ENCODE data around the gene HOXD9.

HOXD9 gene

GRCh38 chr2:176100547-176101140 lies 21.9 kb upstream of the HOXD9 start:
- H3K4me3 ChIP-seq (ENCODE audit: low read length): no peak overlapping the region
- H2BK120ac ChIP-seq (ENCODE audit: low read depth, low read length): no peak overlapping the region
- no peaks in the 10 kb centered on the region for H3K79me2 ChIP-seq (ENCODE audit: control insufficient read depth, insufficient read depth, low read length)
- no peaks in the 10 kb centered on the region for H3K36me3 ChIP-seq (ENCODE audit: control insufficient read depth, insufficient read depth, low read length)
- H3K18ac ChIP-seq (ENCODE audit: low read length): no peak overlapping the region
- no peak overlapping the region for H3K9ac ChIP-seq (ENCODE audit: low read length)
- peaks cover 4% of the 10 kb centered on the region for H3K4me1 ChIP-seq (ENCODE audit: control insufficient read depth, low read depth, low read length)
- H2BK5ac ChIP-seq (ENCODE audit: low read length): no peak overlapping the region
- H3K4me2 ChIP-seq (ENCODE audit: low read length): no peak overlapping the region
- no peak overlapping the region for H4K8ac ChIP-seq (ENCODE audit: low read depth, low read length)
- H3K79me1 ChIP-seq (ENCODE audit: low read length): no peaks in the 10 kb centered on the region
- H4K5ac ChIP-seq (ENCODE audit: low read length): no peak overlapping the region
- no peak overlapping the region for H2AK5ac ChIP-seq (ENCODE audit: low read length)
- no peak overlapping the region for H3K56ac ChIP-seq (ENCODE audit: low read length)
- H3K27ac ChIP-seq (ENCODE audit: low read depth, low read length): no peak overlapping the region
- no peak for DNase-seq
- no CpG with 5 or more reads among the region's 28 CpGs for WGBS (ENCODE audit: extremely low coverage, insufficient coverage, low lambda C conversion rate)
- H3K4ac ChIP-seq (ENCODE audit: low read depth, low read length): no peak overlapping the region
- H2BK15ac ChIP-seq (replicated peaks; ENCODE audit: low read depth): no peak overlapping the region
- H3K23ac ChIP-seq (ENCODE audit: low read length): no peak overlapping the region
- peaks cover 76% of the 10 kb centered on the region for H3K27me3 ChIP-seq (ENCODE audit: insufficient read depth, low read length, poor library complexity)

- H3K56ac ChIP-seq (ENCODE audit: low read length): no peak overlapping the region
- no peak overlapping the region for H2BK5ac ChIP-seq (ENCODE audit: low read length)
- H3K27me3 ChIP-seq (ENCODE audit: insufficient read depth, low read length, poor library complexity): peaks cover 82% of the 10 kb centered on the region
- no peak overlapping the region for H3K18ac ChIP-seq (ENCODE audit: low read length)
- H2AK5ac ChIP-seq (ENCODE audit: low read length): no peak overlapping the region
- WGBS (ENCODE audit: extremely low coverage, insufficient coverage, low lambda C conversion rate): no CpG with 5 or more reads among the region's 2 CpGs
- no peak overlapping the region for H4K8ac ChIP-seq (ENCODE audit: low read depth, low read length)
- no peak overlapping the region for H2BK120ac ChIP-seq (ENCODE audit: low read depth, low read length)
- H4K5ac ChIP-seq (ENCODE audit: low read length): no peak overlapping the region
- H3K4me3 ChIP-seq (ENCODE audit: low read length): no peak overlapping the region
- H2BK15ac ChIP-seq (replicated peaks; ENCODE audit: low read depth): no peak overlapping the region
- no peak overlapping the region for H3K4me2 ChIP-seq (ENCODE audit: low read length)
- DNase-seq: no peak
- no peaks in the 10 kb centered on the region for H3K36me3 ChIP-seq (ENCODE audit: control insufficient read depth, insufficient read depth, low read length)
- peaks cover 2% of the 10 kb centered on the region for H3K4me1 ChIP-seq (ENCODE audit: control insufficient read depth, low read depth, low read length)
- H3K23ac ChIP-seq (ENCODE audit: low read length): no peak overlapping the region
- H3K27ac ChIP-seq (ENCODE audit: low read depth, low read length): no peak overlapping the region
- H3K79me1 ChIP-seq (ENCODE audit: low read length): no peaks in the 10 kb centered on the region
- H3K4ac ChIP-seq (ENCODE audit: low read depth, low read length): no peak overlapping the region
- no peak overlapping the region for H3K9ac ChIP-seq (ENCODE audit: low read length)
- H3K79me2 ChIP-seq (ENCODE audit: control insufficient read depth, insufficient read depth, low read length): no peaks in the 10 kb centered on the region
These were observed 21.2 kb upstream of the HOXD9 start for GRCh38 chr2:176101216-176101830.

GRCh38 chr2:176101842-176102241 lies 20.7 kb upstream of the HOXD9 start:
- no peak overlapping the region for H3K18ac ChIP-seq (ENCODE audit: low read length)
- H3K56ac ChIP-seq (ENCODE audit: low read length): no peak overlapping the region
- H3K27ac ChIP-seq (ENCODE audit: low read depth, low read length): no peak overlapping the region
- H3K27me3 ChIP-seq (ENCODE audit: insufficient read depth, low read length, poor library complexity): peaks cover 86% of the 10 kb centered on the region
- H2BK15ac ChIP-seq (replicated peaks; ENCODE audit: low read depth): no peak overlapping the region
- no peak overlapping the region for H3K4me2 ChIP-seq (ENCODE audit: low read length)
- no peaks in the 10 kb centered on the region for H3K79me2 ChIP-seq (ENCODE audit: control insufficient read depth, insufficient read depth, low read length)
- no peaks in the 10 kb centered on the region for H3K36me3 ChIP-seq (ENCODE audit: control insufficient read depth, insufficient read depth, low read length)
- no peak overlapping the region for H4K8ac ChIP-seq (ENCODE audit: low read depth, low read length)
- no peak overlapping the region for H3K9ac ChIP-seq (ENCODE audit: low read length)
- H2BK120ac ChIP-seq (ENCODE audit: low read depth, low read length): no peak overlapping the region
- no peak overlapping the region for H3K4ac ChIP-seq (ENCODE audit: low read depth, low read length)
- H3K4me1 ChIP-seq (ENCODE audit: control insufficient read depth, low read depth, low read length): peaks cover 2% of the 10 kb centered on the region
- H3K79me1 ChIP-seq (ENCODE audit: low read length): no peaks in the 10 kb centered on the region
- no peak overlapping the region for H3K23ac ChIP-seq (ENCODE audit: low read length)
- no peak overlapping the region for H2AK5ac ChIP-seq (ENCODE audit: low read length)
- H3K4me3 ChIP-seq (ENCODE audit: low read length): no peak overlapping the region
- WGBS (ENCODE audit: extremely low coverage, insufficient coverage, low lambda C conversion rate): no CpG with 5 or more reads among the region's 5 CpGs
- no peak for DNase-seq
- no peak overlapping the region for H4K5ac ChIP-seq (ENCODE audit: low read length)
- H2BK5ac ChIP-seq (ENCODE audit: low read length): no peak overlapping the region

- Histone ChIP-seq H3K18ac (ENCODE audit: low read length) (no peak overlapping the region), H3K36me3 (ENCODE audit: control insufficient read depth, insufficient read depth, low read length) (no peaks in the 10 kb centered on the region), H2AK5ac (ENCODE audit: low read length) (no peak overlapping the region), H3K79me2 (ENCODE audit: control insufficient read depth, insufficient read depth, low read length) (no peaks in the 10 kb centered on the region), H3K79me1 (ENCODE audit: low read length) (no peaks in the 10 kb centered on the region), H3K4me2 (ENCODE audit: low read length) (no peak overlapping the region), H3K4me3 (ENCODE audit: low read length) (no peak overlapping the region), H2BK15ac (replicated peaks; ENCODE audit: low read depth) (no peak overlapping the region), H3K27ac (ENCODE audit: low read depth, low read length) (no peak overlapping the region), H4K5ac (ENCODE audit: low read length) (no peak overlapping the region), H4K8ac (ENCODE audit: low read depth, low read length) (no peak overlapping the region), H3K27me3 (ENCODE audit: insufficient read depth, low read length, poor library complexity) (peaks cover 91% of the 10 kb centered on the region), H2BK5ac (ENCODE audit: low read length) (no peak overlapping the region), H3K56ac (ENCODE audit: low read length) (no peak overlapping the region), H2BK120ac (ENCODE audit: low read depth, low read length) (no peak overlapping the region), H3K4ac (ENCODE audit: low read depth, low read length) (no peak overlapping the region), H3K9ac (ENCODE audit: low read length) (no peak overlapping the region), H3K23ac (ENCODE audit: low read length) (no peak overlapping the region), H3K4me1 (ENCODE audit: control insufficient read depth, low read depth, low read length) (peaks cover 2% of the 10 kb centered on the region)
- WGBS (ENCODE audit: extremely low coverage, insufficient coverage, low lambda C conversion rate): no CpG with 5 or more reads among the region's 7 CpGs
- DNase-seq: no peak
These were observed 20.1 kb upstream of the HOXD9 start for GRCh38 chr2:176102309-176102866.

GRCh38 chr2:176103194-176103593 lies 19.3 kb upstream of the HOXD9 start:
- Histone ChIP-seq H2AK5ac (ENCODE audit: low read length) (no peak overlapping the region), H3K9ac (ENCODE audit: low read length) (no peak overlapping the region), H3K23ac (ENCODE audit: low read length) (no peak overlapping the region), H3K4me2 (ENCODE audit: low read length) (no peak overlapping the region), H2BK5ac (ENCODE audit: low read length) (no peak overlapping the region), H3K36me3 (ENCODE audit: control insufficient read depth, insufficient read depth, low read length) (no peaks in the 10 kb centered on the region), H2BK15ac (replicated peaks; ENCODE audit: low read depth) (no peak overlapping the region), H2BK120ac (ENCODE audit: low read depth, low read length) (no peak overlapping the region), H3K56ac (ENCODE audit: low read length) (no peak overlapping the region), H3K4me1 (ENCODE audit: control insufficient read depth, low read depth, low read length) (no peaks in the 10 kb centered on the region), H3K79me1 (ENCODE audit: low read length) (no peaks in the 10 kb centered on the region), H4K5ac (ENCODE audit: low read length) (no peak overlapping the region), H3K18ac (ENCODE audit: low read length) (no peak overlapping the region), H3K27ac (ENCODE audit: low read depth, low read length) (no peak overlapping the region), H3K4ac (ENCODE audit: low read depth, low read length) (no peak overlapping the region), H3K79me2 (ENCODE audit: control insufficient read depth, insufficient read depth, low read length) (no peaks in the 10 kb centered on the region), H3K27me3 (ENCODE audit: insufficient read depth, low read length, poor library complexity) (peaks cover 91% of the 10 kb centered on the region), H4K8ac (ENCODE audit: low read depth, low read length) (no peak overlapping the region), H3K4me3 (ENCODE audit: low read length) (no peak overlapping the region)
- no peak for DNase-seq
- no CpG with 5 or more reads among the region's 7 CpGs for WGBS (ENCODE audit: extremely low coverage, insufficient coverage, low lambda C conversion rate)
